ENCODE results near the gene SFSWAP. TPM values are rescaled to one million over a fixed set of nuclear protein-coding genes. Genes with fewer than 3 reads are reported as not detected.

Gene SFSWAP
- total RNA-seq, 1 donor from 2014 or later, result 20.9 TPM

GRCh38 chr12:131825146-131825892 is 114.4 kb downstream of the SFSWAP start:
- DNase-seq (ENCODE audit: low spot score), result no peak

GRCh38 chr12:131826097-131826928 is 115.4 kb downstream of the SFSWAP start:
- intact Hi-C loops (cut with DNase I), result loop anchor here (10.0 kb wide), 1 partner anchor 722 kb away; no protein-coding TSS in a partner anchor
- no peak for DNase-seq (ENCODE audit: low spot score)

More at GRCh38 chr12:131825146-131825892, 114.4 kb downstream of the SFSWAP start:
- intact Hi-C loops (cut with DNase I), result loop anchor here (10.0 kb wide), 1 partner anchor 721 kb away; no protein-coding TSS in a partner anchor

GRCh38 chr12:131827961-131828534 is 117.2 kb downstream of the SFSWAP start, which contains the start of gene MMP17:
Gene MMP17, plus strand, starts transcription at chr12:131828393. Its CDS starts 102 bp downstream, at chr12:131828495.
- no peak for DNase-seq (ENCODE audit: low spot score)
- intact Hi-C loops (cut with DNase I), result loop anchor here (10.0 kb wide), 1 partner anchor 723 kb away; no protein-coding TSS in a partner anchor

GRCh38 chr12:131828671-131829355 is 117.9 kb downstream of the SFSWAP start:
- no peak for DNase-seq (ENCODE audit: low spot score)
- intact Hi-C loops (cut with DNase I), result loop anchor here (10.0 kb wide), 1 partner anchor 724 kb away; no protein-coding TSS in a partner anchor

GRCh38 chr12:131829356-131829747 is 118.5 kb downstream of the SFSWAP start:
- intact Hi-C loops (cut with DNase I), result loop anchor here (10.0 kb wide), 1 partner anchor 725 kb away; no protein-coding TSS in a partner anchor

GRCh38 chr12:131829791-131830334 is 119.0 kb downstream of the SFSWAP start:
- intact Hi-C loops (cut with DNase I), result loop anchor here (10.0 kb wide), 2 partner anchors 225 to 725 kb away; no protein-coding TSS in a partner anchor
- no peak for DNase-seq (ENCODE audit: low spot score)

More at GRCh38 chr12:131829356-131829747, 118.5 kb downstream of the SFSWAP start:
- DNase-seq (ENCODE audit: low spot score), result no peak

GRCh38 chr12:131830335-131830913 is 119.5 kb downstream of the SFSWAP start:
- DNase-seq (ENCODE audit: low spot score), result peak; percentile 85
- intact Hi-C loops (cut with DNase I), result loop anchor here (10.0 kb wide), 1 partner anchor 226 kb away; no protein-coding TSS in a partner anchor

GRCh38 chr12:131830914-131831571 is 120.2 kb downstream of the SFSWAP start:
- DNase-seq (ENCODE audit: low spot score), result no peak
- intact Hi-C loops (cut with DNase I), result loop anchor here (10.0 kb wide), 1 partner anchor 226 kb away; no protein-coding TSS in a partner anchor

GRCh38 chr12:131831635-131832041 is 120.7 kb downstream of the SFSWAP start:
- intact Hi-C loops (cut with DNase I), result loop anchor here (10.0 kb wide), 1 partner anchor 227 kb away; no protein-coding TSS in a partner anchor
- no peak for DNase-seq (ENCODE audit: low spot score)

GRCh38 chr12:131832321-131833231 is 121.7 kb downstream of the SFSWAP start:
- intact Hi-C loops (cut with DNase I), result loop anchor here (10.0 kb wide), 1 partner anchor 228 kb away; no protein-coding TSS in a partner anchor
- no peak for DNase-seq (ENCODE audit: low spot score)

GRCh38 chr12:131833288-131833895 is 122.5 kb downstream of the SFSWAP start:
- intact Hi-C loops (cut with DNase I), result loop anchor here (10.0 kb wide), 1 partner anchor 229 kb away; no protein-coding TSS in a partner anchor

GRCh38 chr12:131833896-131834641 is 123.2 kb downstream of the SFSWAP start:
- intact Hi-C loops (cut with DNase I), result loop anchor here (10.0 kb wide), 1 partner anchor 229 kb away; no protein-coding TSS in a partner anchor
- DNase-seq (ENCODE audit: low spot score), result no peak

More at GRCh38 chr12:131833288-131833895, 122.5 kb downstream of the SFSWAP start:
- DNase-seq (ENCODE audit: low spot score), result no peak

- intact Hi-C loops (cut with DNase I), result loop anchor here (10.0 kb wide), 1 partner anchor 230 kb away; no protein-coding TSS in a partner anchor
- no peak for DNase-seq (ENCODE audit: low spot score)
Measured at GRCh38 chr12:131834798-131835615, 124.1 kb downstream of the SFSWAP start.

GRCh38 chr12:131835616-131836171 is 124.8 kb downstream of the SFSWAP start:
- intact Hi-C loops (cut with DNase I), result loop anchor here (10.0 kb wide), 1 partner anchor 231 kb away; no protein-coding TSS in a partner anchor
- no peak for DNase-seq (ENCODE audit: low spot score)

All from cardiac septum (tissue), 1 donor.